Upper lobe of right lung (tissue), 1 donor: ENCODE data around the gene L2HGDH. TPM values are rescaled to one million over a fixed set of nuclear protein-coding genes. Genes with fewer than 3 reads are reported as not detected.

Source experiments
- ATAC-seq: fragments of 200-7000 bp; cut with Tn5 transposase; one replicate; pipeline ENCODE4 v1.9.1; 2020; ENCODE audit warnings: mild to moderate bottlenecking, moderate library complexity
- DNase-seq: peaks from one replicate; pipeline ENCODE4 v3.0.0-alpha.2; 2020
- H3K27ac ChIP-seq: fragments of 200-600 bp; one replicate; pipeline ENCODE4 v1.8.0; 2022
- H3K27me3 ChIP-seq: fragments of 200-600 bp; one replicate; pipeline ENCODE4 v1.8.0; 2022; ENCODE audit warnings: mild to moderate bottlenecking
- H3K36me3 ChIP-seq: fragments of 200-600 bp; one replicate; pipeline ENCODE4 v1.8.0; 2022
- H3K4me1 ChIP-seq: fragments of 200-600 bp; one replicate; pipeline ENCODE4 v1.8.0; 2022
- H3K4me3 ChIP-seq: fragments of 200-600 bp; one replicate; pipeline ENCODE4 v1.8.0; 2022; ENCODE audit warnings: mild to moderate bottlenecking
- H3K9me3 ChIP-seq: fragments of 200-600 bp; one replicate; pipeline ENCODE4 v1.8.0; 2022
- intact Hi-C: fragments of 100-400 bp; cut with DNase I; formaldehyde crosslinking; loops from one replicate; pipeline ENCODE4 v1.11.0; 2022
- total RNA-seq: library from RNA; stranded (reverse); fragmentation: NEBNext Ultra II Directional; extraction: Animal tissue kit (Norgen Biotek cat#: 25700); gene quantifications from one replicate; pipeline ENCODE4 v1.2.1, GENCODE V29; 2021
- TF ChIP-seq, protein P1 (sequence below): fragments of 200-600 bp; IDR thresholded peaks from one replicate; pipeline ENCODE4 v1.8.0; 2022; ENCODE audit warnings: antibody characterized with exemption
- donor health status: DM: no; HTN: yes; CAD: no; lungs with severe emphysema.

L2HGDH gene
- total RNA-seq, 1 donor from 2014 or later: 4.5 TPM

DNA sequence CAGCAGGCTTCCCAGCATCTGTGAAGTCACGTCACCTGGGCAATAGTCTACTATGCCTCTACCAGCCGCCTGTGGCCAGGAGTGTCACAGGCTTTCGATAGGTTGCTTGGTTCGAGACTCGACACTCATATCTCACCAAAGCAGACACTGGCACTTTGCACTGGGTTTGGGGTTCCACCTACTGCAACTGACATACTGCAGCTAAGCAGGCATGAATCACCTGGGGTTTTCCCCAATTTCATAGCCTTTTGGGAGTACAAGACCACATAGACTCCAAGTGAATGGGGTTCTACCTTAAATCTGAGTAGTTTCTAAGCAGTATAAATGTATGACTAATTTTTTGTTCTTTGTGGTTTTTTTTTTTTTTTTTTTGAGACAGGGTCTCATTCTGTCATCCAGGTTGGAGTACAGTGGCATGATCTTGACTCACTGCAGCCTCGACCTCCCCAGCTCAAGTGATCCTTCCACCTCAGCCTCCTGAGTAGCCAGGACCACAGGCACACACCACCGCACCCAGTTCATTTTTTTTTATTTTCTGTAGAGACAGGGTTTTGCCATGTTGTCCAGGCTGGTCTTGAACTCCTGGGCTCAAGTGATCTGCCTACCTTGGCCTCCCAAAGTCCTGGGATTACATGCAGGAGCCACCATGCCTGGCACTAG is 32.2 kb upstream of the L2HGDH start:
- intact Hi-C loops: no loop called here
- no peak for ATAC-seq

DNA sequence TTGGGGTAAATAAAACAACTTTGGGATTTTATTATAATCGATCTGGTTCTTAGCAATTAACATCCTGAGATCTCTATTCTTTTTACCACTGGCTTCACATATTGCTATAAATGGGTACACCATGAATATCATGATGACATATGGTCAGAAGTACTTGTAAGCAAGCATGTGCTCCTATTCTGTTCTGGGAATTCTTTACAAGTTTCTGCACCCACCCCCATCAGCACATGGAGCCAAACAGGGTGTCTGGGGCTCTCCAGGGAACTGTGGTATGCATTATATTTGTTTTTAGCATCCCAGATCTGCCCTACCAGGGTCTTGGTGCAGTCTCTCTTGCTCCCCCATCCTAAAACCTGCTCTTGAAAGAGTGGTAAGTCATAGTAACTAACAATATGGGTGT is 31.4 kb upstream of the L2HGDH start:
- no peak overlapping the region for H3K4me3 ChIP-seq
- H3K27me3 ChIP-seq: no peaks in the 10 kb centered on the region
- H3K36me3 ChIP-seq: peaks cover 4% of the 10 kb centered on the region
- H3K4me1 ChIP-seq: peaks cover 10% of the 10 kb centered on the region
- H3K27ac ChIP-seq: no peak overlapping the region
- intact Hi-C loops: no loop called here
- ATAC-seq (no peak), DNase-seq (no peak)
- H3K9me3 ChIP-seq: no peaks in the 10 kb centered on the region
- TF ChIP-seq, protein P1, sequence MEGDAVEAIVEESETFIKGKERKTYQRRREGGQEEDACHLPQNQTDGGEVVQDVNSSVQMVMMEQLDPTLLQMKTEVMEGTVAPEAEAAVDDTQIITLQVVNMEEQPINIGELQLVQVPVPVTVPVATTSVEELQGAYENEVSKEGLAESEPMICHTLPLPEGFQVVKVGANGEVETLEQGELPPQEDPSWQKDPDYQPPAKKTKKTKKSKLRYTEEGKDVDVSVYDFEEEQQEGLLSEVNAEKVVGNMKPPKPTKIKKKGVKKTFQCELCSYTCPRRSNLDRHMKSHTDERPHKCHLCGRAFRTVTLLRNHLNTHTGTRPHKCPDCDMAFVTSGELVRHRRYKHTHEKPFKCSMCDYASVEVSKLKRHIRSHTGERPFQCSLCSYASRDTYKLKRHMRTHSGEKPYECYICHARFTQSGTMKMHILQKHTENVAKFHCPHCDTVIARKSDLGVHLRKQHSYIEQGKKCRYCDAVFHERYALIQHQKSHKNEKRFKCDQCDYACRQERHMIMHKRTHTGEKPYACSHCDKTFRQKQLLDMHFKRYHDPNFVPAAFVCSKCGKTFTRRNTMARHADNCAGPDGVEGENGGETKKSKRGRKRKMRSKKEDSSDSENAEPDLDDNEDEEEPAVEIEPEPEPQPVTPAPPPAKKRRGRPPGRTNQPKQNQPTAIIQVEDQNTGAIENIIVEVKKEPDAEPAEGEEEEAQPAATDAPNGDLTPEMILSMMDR: no peak

More for the DNA sequence above, 32.2 kb upstream of the L2HGDH start:
- TF ChIP-seq, protein P1: no peak
- Histone ChIP-seq H3K9me3 (no peaks in the 10 kb centered on the region), H3K27me3 (no peaks in the 10 kb centered on the region), H3K27ac (no peak overlapping the region), H3K36me3 (no peaks in the 10 kb centered on the region), H3K4me3 (no peak overlapping the region), H3K4me1 (peaks cover 10% of the 10 kb centered on the region)
- no peak for DNase-seq

DNA sequence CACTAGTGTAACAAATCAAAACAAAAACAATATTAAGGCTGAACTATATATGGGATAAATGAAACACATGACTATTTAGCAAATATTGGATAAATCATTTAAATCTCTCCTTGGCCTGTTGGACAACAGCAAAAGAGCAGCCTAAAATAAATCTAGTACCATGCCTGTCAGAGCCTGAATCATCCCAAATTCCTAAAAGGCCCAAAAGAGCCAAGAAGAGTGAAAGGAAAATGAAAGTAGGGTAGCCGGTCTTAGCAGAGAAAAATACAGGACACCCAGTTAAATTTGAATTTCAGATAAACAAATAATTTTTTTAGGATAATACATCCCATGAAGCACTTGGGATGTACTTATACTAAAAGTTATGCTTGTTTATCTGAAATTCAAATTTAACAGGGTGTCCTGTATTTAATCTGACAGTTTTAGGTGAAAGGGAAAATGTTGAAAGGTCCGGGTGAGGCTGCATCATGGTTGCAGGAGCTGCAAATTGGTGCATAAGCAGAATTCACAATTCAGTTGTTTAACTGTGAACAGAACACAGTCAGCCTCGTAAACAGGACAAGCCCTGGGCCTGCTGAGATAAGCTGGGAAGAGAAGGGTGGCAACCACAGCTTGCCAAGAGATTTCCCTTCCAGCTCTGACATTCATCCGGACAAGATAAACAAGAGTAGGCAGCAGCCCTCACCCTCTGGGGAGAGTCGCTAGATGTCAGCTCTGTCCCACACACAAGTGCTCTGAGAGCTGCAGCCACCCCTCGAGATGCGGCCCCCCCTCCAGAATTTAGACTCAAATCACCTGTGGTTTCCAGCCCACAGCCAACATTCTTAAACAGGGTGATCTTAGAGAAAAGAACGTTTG is 30.4 kb upstream of the L2HGDH start:
- intact Hi-C loops: no loop called here
- ATAC-seq: peak; percentile 84
- Histone ChIP-seq H3K36me3 (peaks cover 8% of the 10 kb centered on the region), H3K4me3 (peak overlapping the region; percentile 35), H3K27ac (peak overlapping the region; percentile 55), H3K27me3 (no peaks in the 10 kb centered on the region), H3K4me1 (peaks cover 10% of the 10 kb centered on the region), H3K9me3 (no peaks in the 10 kb centered on the region)
- no peak for DNase-seq
- TF ChIP-seq, protein P1: peak; percentile 40

DNA sequence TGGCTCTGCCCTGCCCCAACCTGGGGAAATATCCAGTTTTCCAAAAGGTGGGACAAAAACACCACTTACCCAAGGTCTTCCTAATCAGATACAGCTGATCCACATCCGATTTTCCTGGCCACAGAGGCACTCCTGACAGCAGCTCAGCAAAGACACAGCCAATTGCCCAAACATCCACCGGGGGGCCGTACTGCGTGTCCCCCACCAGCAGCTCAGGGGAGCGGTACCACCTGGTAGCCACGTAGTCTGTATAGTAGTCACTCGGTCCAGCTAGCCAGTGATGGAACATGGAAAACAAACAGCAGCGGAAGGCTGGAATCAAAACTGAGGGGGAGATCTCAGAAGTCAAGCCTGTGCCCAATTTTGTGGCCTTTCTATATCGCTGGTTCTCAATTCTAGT is 28.9 kb upstream of the L2HGDH start:
- TF ChIP-seq, protein P1: no peak
- peaks cover 17% of the 10 kb centered on the region for H3K4me1 ChIP-seq
- no peak overlapping the region for H3K4me3 ChIP-seq
- ATAC-seq: no peak
- intact Hi-C loops: no loop called here
- H3K27ac ChIP-seq: no peak overlapping the region
- DNase-seq: no peak
- H3K9me3 ChIP-seq: no peaks in the 10 kb centered on the region
- H3K36me3 ChIP-seq: peaks cover 8% of the 10 kb centered on the region
- no peaks in the 10 kb centered on the region for H3K27me3 ChIP-seq

DNA sequence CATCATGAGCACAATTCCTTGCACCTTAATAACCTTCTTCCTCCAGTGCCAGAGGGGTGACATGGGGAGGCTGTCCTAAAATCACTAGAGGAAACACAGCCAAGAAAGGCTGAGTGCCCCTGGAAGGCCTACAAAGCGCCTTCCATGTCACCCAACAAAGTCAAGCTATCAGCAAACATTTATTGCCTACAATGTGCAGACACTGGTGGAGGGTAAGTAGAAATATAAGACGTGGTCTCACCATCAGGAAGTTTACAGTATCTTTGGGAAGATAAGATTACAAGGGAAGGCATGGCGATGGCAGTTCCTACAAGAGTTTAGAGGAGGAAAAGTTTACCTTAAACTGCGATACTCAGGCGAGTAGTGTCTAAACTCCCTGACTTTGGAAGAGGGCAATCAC is 28.0 kb upstream of the L2HGDH start:
- H3K4me1 ChIP-seq: peaks cover 24% of the 10 kb centered on the region
- intact Hi-C loops: no loop called here
- TF ChIP-seq, protein P1: no peak
- H3K4me3 ChIP-seq: no peak overlapping the region
- H3K27me3 ChIP-seq: no peaks in the 10 kb centered on the region
- no peak for DNase-seq
- no peaks in the 10 kb centered on the region for H3K9me3 ChIP-seq
- ATAC-seq: no peak
- H3K27ac ChIP-seq: no peak overlapping the region
- peaks cover 8% of the 10 kb centered on the region for H3K36me3 ChIP-seq
